GM23338 (cell line): ENCODE data around the gene IFNL1. TPM values are rescaled to one million over a fixed set of nuclear protein-coding genes. Genes with fewer than 3 reads are reported as not detected.

Source experiments
- ATAC-seq: fragments of 200-7000 bp; cut with Tn5 transposase; 3 replicates; pipeline ENCODE4 v1.9.1; 2020
- DNase-seq: peaks from one replicate; pipeline ENCODE4 v3.0.0-alpha.2; 2015; ENCODE audit warnings: low spot score
- H2AFZ ChIP-seq: fragments of 200-600 bp; sonication (generic); 2 replicates; pipeline ENCODE4 v1.8.0; 2016; ENCODE audit warnings: antibody characterized with exemption, mild to moderate bottlenecking, moderate library complexity
- H3F3A ChIP-seq: fragments of 200-600 bp; sonication (generic); replicated peaks from 2 replicates; pipeline ENCODE4 v1.8.0; 2017; ENCODE audit warnings: antibody characterized with exemption, mixed run types, low read depth
- H3K27ac ChIP-seq: fragments of 200-600 bp; sonication (generic); 2 replicates; pipeline ENCODE4 v1.6.1; 2016; ENCODE audit warnings: low read depth
- H3K27me3 ChIP-seq: fragments of 200-600 bp; sonication (generic); 2 replicates; pipeline ENCODE4 v1.8.0; 2016; ENCODE audit warnings: mild to moderate bottlenecking, mixed run types, moderate library complexity; ENCODE audit not compliant: insufficient read depth
- H3K36me3 ChIP-seq: fragments of 200-600 bp; sonication (generic); 2 replicates; pipeline ENCODE4 v1.8.0; 2016; ENCODE audit warnings: mild to moderate bottlenecking; ENCODE audit not compliant: insufficient read depth
- H3K4me1 ChIP-seq: fragments of 200-600 bp; sonication (generic); 2 replicates; pipeline ENCODE4 v1.8.0; 2016; ENCODE audit warnings: mild to moderate bottlenecking, moderate library complexity; ENCODE audit not compliant: insufficient read depth
- H3K4me2 ChIP-seq: fragments of 200-600 bp; sonication (generic); 2 replicates; pipeline ENCODE4 v1.7.1; 2017; ENCODE audit warnings: mixed run types
- H3K4me3 ChIP-seq: fragments of 200-600 bp; sonication (generic); 2 replicates; pipeline ENCODE4 v1.6.1; 2016; ENCODE audit warnings: mixed run types
- H3K79me2 ChIP-seq: fragments of 200-600 bp; sonication (generic); replicated peaks from 2 replicates; pipeline ENCODE4 v1.8.0; 2017; ENCODE audit warnings: mild to moderate bottlenecking; ENCODE audit not compliant: insufficient read depth
- H3K9me2 ChIP-seq: fragments of 200-600 bp; sonication (generic); 2 replicates; pipeline ENCODE4 v1.8.0; 2017; ENCODE audit not compliant: insufficient read depth
- H4K20me1 ChIP-seq: fragments of 200-600 bp; sonication (generic); replicated peaks from 2 replicates; pipeline ENCODE4 v1.8.0; 2017; ENCODE audit warnings: mild to moderate bottlenecking; ENCODE audit not compliant: insufficient read depth
- H3K27ac Mint-ChIP-seq: 2 replicates; pipeline ENCODE4 v1.8.0; 2020; ENCODE audit warnings: inconsistent platforms, mild to moderate bottlenecking, moderate library complexity, mixed read lengths
- H3K27me3 Mint-ChIP-seq: 3 replicates; pipeline ENCODE4 v1.8.0; 2022; ENCODE audit warnings: low read depth, mild to moderate bottlenecking, moderate library complexity, mixed read lengths, inconsistent platforms; ENCODE audit not compliant: insufficient read depth, poor library complexity
- H3K36me3 Mint-ChIP-seq: 3 replicates; pipeline ENCODE4 v1.8.0; 2021; ENCODE audit warnings: low read depth, mild to moderate bottlenecking, inconsistent platforms, moderate library complexity, mixed read lengths
- H3K4me1 Mint-ChIP-seq: 3 replicates; pipeline ENCODE4 v1.8.0; 2020; ENCODE audit warnings: mild to moderate bottlenecking, inconsistent platforms, mixed read lengths
- H3K4me3 Mint-ChIP-seq: 3 replicates; pipeline ENCODE4 v1.8.0; 2021; ENCODE audit warnings: moderate library complexity, mild to moderate bottlenecking, inconsistent platforms, mixed read lengths
- H3K9me3 Mint-ChIP-seq: 3 replicates; pipeline ENCODE4 v1.8.0; 2020; ENCODE audit warnings: moderate library complexity, mild to moderate bottlenecking, inconsistent platforms, mixed read lengths
- CREB1 ChIP-seq: fragments of 250-450 bp; sonication (Bioruptor Pico); IDR thresholded peaks from 2 replicates; pipeline ENCODE4 v1.5.0; 2020; ENCODE audit warnings: low read depth, mild to moderate bottlenecking, moderate library complexity
- CTCF ChIP-seq, 2 experiments: fragments of 200-600 bp in 1 of 2; sonication (generic) in 1 of 2; conservative IDR thresholded peaks; 2 replicates each; pipeline versions ENCODE4 v1.5.1 to v1.6.1; 2016 to 2017; ENCODE audit warnings: antibody characterized with exemption in 2 of 2, low read depth in 2 of 2, mild to moderate bottlenecking in 2 of 2, moderate library complexity in 1 of 2
- EZH2 ChIP-seq: fragments of 200-600 bp; sonication (generic); IDR thresholded peaks from one replicate; pipeline ENCODE4 v1.8.0; 2017; ENCODE audit warnings: antibody characterized with exemption, mild to moderate bottlenecking, low read depth; ENCODE audit not compliant: unreplicated experiment
- EZH2phosphoT487 ChIP-seq: fragments of 200-600 bp; sonication (generic); IDR thresholded peaks from one replicate; pipeline ENCODE4 v1.8.1; 2018; ENCODE audit warnings: antibody characterized with exemption; ENCODE audit not compliant: unreplicated experiment
- JUNB ChIP-seq: IDR thresholded peaks from one replicate; pipeline ENCODE4 v1.6.1; 2016; ENCODE audit warnings: antibody characterized with exemption; ENCODE audit not compliant: unreplicated experiment
- NANOG ChIP-seq: IDR thresholded peaks from 2 replicates; pipeline ENCODE4 v1.6.1; 2016; ENCODE audit warnings: antibody characterized with exemption, borderline replicate concordance
- POLR2AphosphoS5 ChIP-seq: IDR thresholded peaks from 2 replicates; pipeline ENCODE4 v1.6.1; 2016; ENCODE audit warnings: antibody characterized with exemption, low read depth
- REST ChIP-seq: IDR thresholded peaks from one replicate; pipeline ENCODE4 v1.6.1; 2018; ENCODE audit warnings: antibody characterized with exemption; ENCODE audit not compliant: unreplicated experiment
- STAT1 ChIP-seq: IDR thresholded peaks from one replicate; pipeline ENCODE4 v1.6.1; 2016; ENCODE audit warnings: antibody characterized with exemption; ENCODE audit not compliant: unreplicated experiment
- ZNF114 ChIP-seq: fragments of 250-450 bp; sonication (Bioruptor Pico); IDR thresholded peaks from 2 replicates; pipeline ENCODE4 v1.5.0; 2020; ENCODE audit warnings: mild to moderate bottlenecking, moderate library complexity
- ZNF331 ChIP-seq: fragments of 250-450 bp; sonication (Bioruptor Pico); IDR thresholded peaks from 2 replicates; pipeline ENCODE4 v1.5.0; 2020; ENCODE audit warnings: low read depth, mild to moderate bottlenecking, moderate library complexity
- ZNF462 ChIP-seq: fragments of 250-450 bp; sonication (Bioruptor Pico); IDR thresholded peaks from 2 replicates; pipeline ENCODE4 v1.5.0; 2020; ENCODE audit warnings: mild to moderate bottlenecking, moderate library complexity
- polyA plus RNA-seq: library from polyadenylated mRNA; unstranded; fragments of >200 nt; fragmentation: Nextera tagmentation; extraction: Ambion mirVana; gene quantifications from 2 replicates; pipeline ENCODE4 v1.2.1, GENCODE V29; 2016
- total RNA-seq: library from RNA; depleted of rRNA; stranded (reverse); fragments of >200 nt; shearing (Covaris generic); gene quantifications from 2 replicates; pipeline ENCODE4 v1.2.3, GENCODE V29; 2014
- TF ChIP-seq, protein P1 (sequence below): IDR thresholded peaks from 2 replicates; pipeline ENCODE4 v1.6.1; 2016; ENCODE audit warnings: antibody characterized with exemption

The IFNL1 gene
- total and polyA plus RNA-seq, 2 experiments from 2014 or later, result not detected

DNA sequence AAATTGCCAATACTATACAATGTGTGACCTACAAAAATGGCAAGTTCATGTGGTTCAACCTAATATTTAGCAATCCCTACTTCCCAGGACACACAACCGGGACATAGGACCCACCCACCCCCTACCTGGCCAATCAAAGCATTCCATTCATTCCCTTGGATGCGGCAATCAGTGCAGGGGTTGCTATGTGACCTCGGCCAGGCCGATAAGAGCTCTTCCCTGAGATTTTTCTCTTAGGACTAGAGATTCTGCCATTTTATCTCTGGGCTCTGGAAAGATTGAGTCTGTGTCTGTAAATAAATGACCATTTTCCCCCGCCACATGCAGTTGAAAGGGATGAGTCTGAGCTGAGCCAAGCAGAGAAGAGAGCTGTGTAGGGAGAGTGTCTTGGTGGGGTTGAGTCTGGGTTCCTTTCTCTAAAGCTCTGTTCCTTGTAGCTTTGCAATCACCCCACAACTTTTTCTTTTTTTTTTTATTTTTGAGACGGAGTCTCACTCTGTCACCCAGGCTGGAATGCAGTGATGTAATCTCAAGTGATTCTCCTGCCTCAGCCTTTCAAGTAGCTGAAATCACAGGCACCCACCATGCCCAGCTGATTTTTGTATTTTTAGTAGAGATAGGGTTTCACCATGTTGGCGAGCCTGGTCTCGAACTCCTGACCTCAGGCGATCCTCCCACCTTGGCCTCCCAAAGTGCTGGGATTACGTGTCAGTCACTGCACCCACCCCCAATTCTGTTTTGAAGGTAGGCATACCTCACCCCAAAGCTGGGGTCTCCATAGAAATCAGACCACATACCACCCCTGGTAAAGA lies 7.4 kb downstream of the IFNL1 start (continued):
- TF ChIP-seq, protein P1, sequence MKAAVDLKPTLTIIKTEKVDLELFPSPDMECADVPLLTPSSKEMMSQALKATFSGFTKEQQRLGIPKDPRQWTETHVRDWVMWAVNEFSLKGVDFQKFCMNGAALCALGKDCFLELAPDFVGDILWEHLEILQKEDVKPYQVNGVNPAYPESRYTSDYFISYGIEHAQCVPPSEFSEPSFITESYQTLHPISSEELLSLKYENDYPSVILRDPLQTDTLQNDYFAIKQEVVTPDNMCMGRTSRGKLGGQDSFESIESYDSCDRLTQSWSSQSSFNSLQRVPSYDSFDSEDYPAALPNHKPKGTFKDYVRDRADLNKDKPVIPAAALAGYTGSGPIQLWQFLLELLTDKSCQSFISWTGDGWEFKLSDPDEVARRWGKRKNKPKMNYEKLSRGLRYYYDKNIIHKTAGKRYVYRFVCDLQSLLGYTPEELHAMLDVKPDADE, result no peak
- TF ChIP-seq EZH2, result no peak
- no peak for TF ChIP-seq CTCF (conservative IDR thresholded peaks at IDR 0.05; ENCODE audit: low read depth in 2 of 2)
- TF ChIP-seq STAT1, result no peak
- no peak for TF ChIP-seq REST
- TF ChIP-seq POLR2AphosphoS5, result no peak
- no peak for TF ChIP-seq CREB1 (CRISPR knock-in tag)
- TF ChIP-seq NANOG, result no peak

DNA sequence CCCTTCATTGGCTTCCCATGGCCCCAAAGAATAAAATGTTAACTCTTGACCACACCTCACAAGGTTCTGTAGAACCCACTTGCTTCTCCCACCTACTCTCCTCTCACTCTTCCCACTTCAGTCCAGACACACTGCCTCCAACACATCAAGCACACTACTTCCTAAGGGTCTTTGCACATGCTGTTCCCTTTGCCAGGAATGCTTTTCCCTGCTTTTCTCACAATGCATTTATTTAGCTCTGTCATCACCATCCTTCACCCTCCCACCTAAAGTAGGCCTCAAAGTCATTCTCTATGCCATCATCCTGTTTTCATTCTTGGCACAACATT lies 7.9 kb downstream of the IFNL1 start:
- no peaks in the 10 kb centered on the region for H3K9me3 Mint-ChIP-seq
- Histone ChIP-seq H3K36me3 (no peaks in the 10 kb centered on the region), H3K27ac (no peak overlapping the region), H3K27me3 (peaks cover 23% of the 10 kb centered on the region), H3K9me2 (no peaks in the 10 kb centered on the region), H4K20me1 (peaks cover 6% of the 10 kb centered on the region; the same call in 1 of the 2 replicates), H3K4me1 (peaks cover 28% of the 10 kb centered on the region), H3K4me2 (no peak overlapping the region), H3K4me3 (no peak overlapping the region), H2AFZ (no peak overlapping the region), H3F3A (peaks cover 11% of the 10 kb centered on the region), H3K79me2 (no peaks in the 10 kb centered on the region)
- H3K4me1 Mint-ChIP-seq, result peaks cover 35% of the 10 kb centered on the region
- no peak for DNase-seq
- no peak for ATAC-seq
- no peak overlapping the region; the same call in 2 of the 3 replicates for H3K4me3 Mint-ChIP-seq
- no peak overlapping the region for H3K27ac Mint-ChIP-seq
- H3K27me3 Mint-ChIP-seq, result peaks cover 28% of the 10 kb centered on the region
- no peaks in the 10 kb centered on the region; the same call in 2 of the 3 replicates for H3K36me3 Mint-ChIP-seq
- TF ChIP-seq POLR2AphosphoS5 (no peak), ZNF114 (no peak), JUNB (no peak), ZNF462 (CRISPR knock-in tag) (no peak), EZH2 (no peak), ZNF331 (CRISPR knock-in tag) (no peak), EZH2phosphoT487 (no peak)
